ENCODE measurements around the gene ZNF223.

Gene ZNF223

DNA sequence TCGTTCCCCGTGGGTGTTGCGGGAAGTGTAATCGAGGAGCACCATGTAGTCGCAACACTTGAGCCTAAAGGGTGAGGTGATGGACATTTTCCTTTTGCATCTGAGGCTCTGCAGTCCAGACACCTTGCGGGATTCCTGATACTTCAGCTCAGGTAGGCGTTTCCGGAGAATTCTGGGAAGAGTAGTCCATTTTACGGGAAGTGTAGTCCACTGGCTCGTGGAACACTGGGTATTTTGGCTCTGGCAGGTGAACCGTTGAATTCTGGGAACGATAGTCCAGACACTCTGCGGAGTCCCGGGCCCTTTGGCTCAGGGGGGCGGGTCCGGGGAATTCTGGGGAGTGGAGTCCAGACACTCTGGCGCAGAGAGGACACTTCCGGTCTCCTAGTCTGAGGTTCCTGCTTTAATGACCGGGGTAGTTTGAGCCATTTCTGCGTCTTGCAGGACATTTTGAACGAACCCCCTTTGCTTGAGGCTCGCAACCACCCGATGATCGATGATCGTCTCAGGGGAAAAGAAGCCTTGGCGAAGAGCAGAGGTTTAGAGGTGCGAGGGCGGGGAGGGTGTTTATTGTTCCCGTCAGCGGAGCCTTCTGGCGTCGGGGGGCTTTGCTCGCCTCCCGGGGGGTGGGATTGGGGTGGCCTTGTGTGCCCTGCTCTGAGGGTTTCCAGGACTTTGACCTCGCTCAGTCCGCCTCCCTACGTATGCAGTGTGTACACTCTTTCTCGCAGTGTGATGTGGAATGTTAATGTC lies at the start of gene ZNF223:
Gene ZNF223, plus strand, starts transcription at position 387 of the 753 bp plus-strand sequence. CDS start 3,141 bp downstream, outside the sequence.
- DNase-seq (ENCODE audit: low read depth): peak; percentile 75
- no peak for TF ChIP-seq CTCF (conservative IDR thresholded peaks at IDR 0.05; ENCODE audit: low read depth, low read length)

GRCh38 chr19:44002212-44002565 lies 49.6 kb upstream of the ZNF223 start:
- no peak for DNase-seq (ENCODE audit: low read depth)
- peak overlapping the region; percentile 98 for H3K4me3 ChIP-seq (ENCODE audit: low read length)
- TF ChIP-seq CTCF (conservative IDR thresholded peaks at IDR 0.05; ENCODE audit: low read depth, low read length): no peak

More for the DNA sequence above, at the start of gene ZNF223:
- peak within 1 kb of the TSS; percentile 96 for H3K4me3 ChIP-seq (ENCODE audit: low read length)

DNA sequence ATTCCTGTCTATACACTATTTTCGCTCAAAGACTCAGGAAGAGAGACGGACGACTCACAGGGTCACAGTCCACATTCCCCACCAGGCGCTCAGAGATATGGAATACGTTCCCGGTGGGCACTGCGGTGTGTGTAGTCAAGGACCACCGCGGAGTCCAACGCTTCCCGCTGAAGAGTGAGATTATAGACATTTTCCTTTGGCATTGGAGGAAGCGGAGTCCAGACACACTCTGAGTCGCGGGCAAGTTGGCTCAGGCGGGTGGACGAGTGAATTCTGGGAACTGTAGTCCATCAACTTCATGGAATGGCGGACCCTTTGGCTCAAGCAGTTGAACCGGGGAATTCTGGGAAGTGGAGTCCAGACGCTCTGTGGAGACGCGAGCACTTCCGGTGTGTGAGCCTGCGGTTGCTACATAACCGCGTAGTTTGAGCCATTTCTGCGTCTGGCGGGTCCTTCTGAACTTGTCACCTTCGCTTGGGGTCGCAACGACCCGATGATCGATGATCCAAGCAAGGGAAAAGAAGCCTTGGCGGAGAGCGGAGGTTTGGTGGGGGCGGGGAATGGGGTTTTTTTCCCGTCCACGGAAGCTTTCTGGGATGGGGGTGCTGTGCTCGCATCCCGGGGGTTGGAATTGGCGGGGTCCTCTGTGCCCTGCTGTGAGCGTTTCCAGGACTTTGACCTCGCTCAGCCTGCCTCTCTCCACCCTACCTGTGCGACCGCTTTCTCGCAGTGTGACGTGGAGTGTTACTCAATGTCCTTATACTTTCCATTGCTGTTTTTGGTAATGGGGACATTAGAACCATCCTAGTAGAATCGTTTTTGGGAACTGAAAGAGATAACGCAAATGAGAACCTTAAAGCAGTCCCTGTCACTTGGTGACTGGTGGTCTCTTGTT lies 49.0 kb upstream of the ZNF223 start, which contains the start of gene ZNF230:
Gene ZNF230, plus strand, starts transcription at position 392 of the 895 bp plus-strand sequence. CDS start 4,122 bp downstream, outside the sequence.
- peak; percentile 86 for DNase-seq (ENCODE audit: low read depth)
- peak within 1 kb of the TSS; percentile 98 for H3K4me3 ChIP-seq (ENCODE audit: low read length)
- TF ChIP-seq CTCF (conservative IDR thresholded peaks at IDR 0.05; ENCODE audit: low read depth, low read length): no peak

DNA sequence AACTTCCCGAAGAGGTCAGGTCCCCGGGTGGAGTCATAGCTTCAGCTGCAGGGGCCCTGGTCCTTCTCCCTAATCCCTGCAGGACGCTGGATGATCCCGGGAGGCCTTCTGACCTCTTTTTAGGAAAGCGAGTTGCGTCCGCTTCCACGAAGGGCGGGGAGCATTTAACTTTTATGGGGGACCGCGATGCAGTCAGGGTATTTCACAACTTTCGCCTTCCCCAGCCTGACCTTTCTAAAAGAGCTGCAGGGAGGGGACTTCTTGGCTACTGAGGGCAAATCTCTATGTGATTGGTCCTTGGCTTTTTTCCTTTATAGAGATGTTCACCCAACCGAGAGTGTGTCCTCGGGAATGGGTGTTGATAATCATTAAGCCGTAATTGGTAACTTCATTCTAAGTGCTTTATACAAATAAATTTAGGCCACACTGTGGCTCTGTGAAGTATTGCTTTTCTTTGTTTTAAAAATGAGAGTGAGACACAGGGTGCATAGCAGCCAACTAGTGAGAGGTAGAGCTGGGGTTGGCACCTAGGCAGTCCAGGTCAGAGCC lies 48.3 kb upstream of the ZNF223 start:
- H3K4me3 ChIP-seq (ENCODE audit: low read length): peak overlapping the region; percentile 98
- TF ChIP-seq CTCF (conservative IDR thresholded peaks at IDR 0.05; ENCODE audit: low read depth, low read length): no peak
- DNase-seq (ENCODE audit: low read depth): no peak

- DNase-seq (ENCODE audit: low read depth): no peak
- no peak for TF ChIP-seq CTCF (conservative IDR thresholded peaks at IDR 0.05; ENCODE audit: low read depth, low read length)
- H3K4me3 ChIP-seq (ENCODE audit: low read length): no peak overlapping the region
These were observed 45.9 kb upstream of the ZNF223 start for GRCh38 chr19:44005973-44006372.

GRCh38 chr19:44007473-44007872 lies 44.4 kb upstream of the ZNF223 start:
- DNase-seq (ENCODE audit: low read depth): no peak
- no peak overlapping the region for H3K4me3 ChIP-seq (ENCODE audit: low read length)
- TF ChIP-seq CTCF (conservative IDR thresholded peaks at IDR 0.05; ENCODE audit: low read depth, low read length): no peak

Measured in retinal pigment epithelial cell (primary cell).